A673 (cell line): ENCODE results near the gene GRAMD1C.

Experiments used
- EZH2 ChIP-seq: fragments of 200-600 bp; sonication (generic); IDR thresholded peaks from 2 replicates; pipeline ENCODE4 v1.6.1; 2017; ENCODE audit warnings: borderline replicate concordance, low read depth, mild to moderate bottlenecking, mixed read lengths, antibody characterized with exemption, low read length; ENCODE audit not compliant: poor library complexity, severe bottlenecking
- TF ChIP-seq, protein P1 (sequence below): fragments of 300-800, 200-600 bp; sonication (generic); conservative IDR thresholded peaks from 2 replicates; pipeline ENCODE4 v1.5.1; 2017; ENCODE audit warnings: low read depth, mild to moderate bottlenecking, antibody characterized with exemption, low read length, moderate library complexity, mixed read lengths

DNA sequence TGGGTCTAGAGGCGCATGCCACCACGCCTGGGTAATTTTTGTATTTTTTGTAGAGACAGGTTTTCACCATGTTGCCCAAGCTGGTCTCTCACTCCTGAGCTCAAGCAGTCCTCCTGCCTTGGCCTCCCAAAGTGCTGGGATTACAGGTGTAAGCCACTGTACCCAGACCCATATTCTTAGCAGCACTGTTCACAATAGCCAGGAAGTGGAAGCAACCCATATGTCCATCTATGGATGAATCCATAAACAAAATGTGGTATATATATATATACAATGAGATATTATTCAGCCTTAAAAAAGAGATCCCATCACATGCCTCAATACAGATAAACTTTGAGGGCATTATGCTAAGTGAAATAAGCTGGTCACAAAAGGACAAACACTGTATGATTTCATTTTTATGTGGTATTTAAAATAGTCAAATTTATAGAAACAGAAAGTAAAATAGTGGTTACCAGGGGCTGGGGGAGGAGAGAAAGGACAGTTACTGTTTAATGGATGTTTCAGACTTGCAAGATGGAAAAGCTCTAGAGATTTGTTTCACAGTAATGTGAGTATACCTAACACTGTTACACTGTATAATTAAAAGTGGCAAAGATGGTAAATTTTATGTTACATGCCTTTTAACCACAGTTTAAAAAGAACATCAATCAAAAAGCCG is 35.7 kb upstream of the GRAMD1C start:
- TF ChIP-seq, protein P1, sequence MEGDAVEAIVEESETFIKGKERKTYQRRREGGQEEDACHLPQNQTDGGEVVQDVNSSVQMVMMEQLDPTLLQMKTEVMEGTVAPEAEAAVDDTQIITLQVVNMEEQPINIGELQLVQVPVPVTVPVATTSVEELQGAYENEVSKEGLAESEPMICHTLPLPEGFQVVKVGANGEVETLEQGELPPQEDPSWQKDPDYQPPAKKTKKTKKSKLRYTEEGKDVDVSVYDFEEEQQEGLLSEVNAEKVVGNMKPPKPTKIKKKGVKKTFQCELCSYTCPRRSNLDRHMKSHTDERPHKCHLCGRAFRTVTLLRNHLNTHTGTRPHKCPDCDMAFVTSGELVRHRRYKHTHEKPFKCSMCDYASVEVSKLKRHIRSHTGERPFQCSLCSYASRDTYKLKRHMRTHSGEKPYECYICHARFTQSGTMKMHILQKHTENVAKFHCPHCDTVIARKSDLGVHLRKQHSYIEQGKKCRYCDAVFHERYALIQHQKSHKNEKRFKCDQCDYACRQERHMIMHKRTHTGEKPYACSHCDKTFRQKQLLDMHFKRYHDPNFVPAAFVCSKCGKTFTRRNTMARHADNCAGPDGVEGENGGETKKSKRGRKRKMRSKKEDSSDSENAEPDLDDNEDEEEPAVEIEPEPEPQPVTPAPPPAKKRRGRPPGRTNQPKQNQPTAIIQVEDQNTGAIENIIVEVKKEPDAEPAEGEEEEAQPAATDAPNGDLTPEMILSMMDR: no peak
- no peak for TF ChIP-seq EZH2
